Smooth muscle cell (in vitro differentiated cells): ENCODE measurements around the gene EBI3. TPM values are rescaled to one million over a fixed set of nuclear protein-coding genes. Genes with fewer than 3 reads are reported as not detected.

Source experiments
- DNase-seq: peaks from one replicate; lab custom pipeline; 2025; ENCODE audit not compliant: unreplicated experiment; lab: John Stamatoyannopoulos, UW
- H2AFZ ChIP-seq: fragments of 200-600 bp; sonication (generic); 2 replicates; pipeline ENCODE4 v1.6.0; 2016; ENCODE audit warnings: antibody characterized with exemption, low read depth, mild to moderate bottlenecking
- H3F3A ChIP-seq: fragments of 200-600 bp; sonication (generic); 2 replicates; pipeline ENCODE4 v1.6.0; 2017; ENCODE audit warnings: antibody characterized with exemption, low read depth
- H3K27ac ChIP-seq: fragments of 200-600 bp; sonication (generic); 2 replicates; pipeline ENCODE4 v1.5.1; 2016; ENCODE audit warnings: low read depth, mild to moderate bottlenecking
- H3K27me3 ChIP-seq: fragments of 200-600 bp; sonication (generic); 2 replicates; pipeline ENCODE4 v1.6.1; 2016; ENCODE audit warnings: low read depth, mild to moderate bottlenecking
- H3K36me3 ChIP-seq: fragments of 200-600 bp; sonication (generic); 2 replicates; pipeline ENCODE4 v1.5.1; 2016; ENCODE audit warnings: low read depth
- H3K4me1 ChIP-seq: fragments of 200-600 bp; sonication (generic); 2 replicates; pipeline ENCODE4 v1.5.1; 2016; ENCODE audit warnings: low read depth
- H3K4me2 ChIP-seq: fragments of 200-600 bp; sonication (generic); 2 replicates; pipeline ENCODE4 v1.6.0; 2016; ENCODE audit warnings: mild to moderate bottlenecking
- H3K4me3 ChIP-seq: fragments of 200-600 bp; sonication (generic); 2 replicates; pipeline ENCODE4 v1.5.1; 2016; ENCODE audit warnings: mild to moderate bottlenecking
- H3K79me2 ChIP-seq: fragments of 200-600 bp; sonication (generic); 2 replicates; pipeline ENCODE4 v1.6.0; 2016; ENCODE audit warnings: low read depth, mild to moderate bottlenecking
- H3K9ac ChIP-seq: fragments of 200-600 bp; sonication (generic); 2 replicates; pipeline ENCODE4 v1.6.0; 2016; ENCODE audit warnings: low read depth
- H3K9me3 ChIP-seq: fragments of 200-600 bp; sonication (generic); replicated peaks from 2 replicates; pipeline ENCODE4 v1.5.1; 2016; ENCODE audit warnings: low read depth
- H4K20me1 ChIP-seq: fragments of 200-600 bp; sonication (generic); 2 replicates; pipeline ENCODE4 v1.6.0; 2016; ENCODE audit warnings: low read depth
- CTCF ChIP-seq: fragments of 200-600 bp; sonication (generic); IDR thresholded peaks from 2 replicates; pipeline ENCODE4 v1.5.1; 2017; ENCODE audit warnings: borderline replicate concordance, mild to moderate bottlenecking, antibody characterized with exemption; ENCODE audit not compliant: insufficient read depth, poor library complexity, severe bottlenecking
- WGBS: methylation state at CpG from one replicate; pipeline ENCODE4 v1.1.7; 2016; ENCODE audit warnings: low lambda C conversion rate; 5-methylcytosine and 5-hydroxymethylcytosine counted together
- polyA plus RNA-seq: library from polyadenylated mRNA; unstranded; fragments of >200 nt; fragmentation: Nextera tagmentation; extraction: Ambion mirVana; gene quantifications from 2 replicates; pipeline ENCODE4 v1.2.1, GENCODE V29; 2016
- total RNA-seq: library from RNA; depleted of rRNA; stranded (reverse); fragments of >200 nt; gene quantifications from 2 replicates; pipeline ENCODE4 v1.2.3, GENCODE V29; 2014

EBI3 gene
- total and polyA plus RNA-seq, 2 experiments from 2014 or later: 0.40 to 3.9 TPM

- Histone ChIP-seq H3F3A (no peaks in the 10 kb centered on the region), H3K79me2 (peaks cover 13% of the 10 kb centered on the region), H3K27me3 (no peaks in the 10 kb centered on the region), H4K20me1 (peaks cover 5% of the 10 kb centered on the region), H3K4me1 (peaks cover 5% of the 10 kb centered on the region), H3K4me2 (no peak overlapping the region), H2AFZ (no peak overlapping the region), H3K4me3 (no peak overlapping the region), H3K9ac (no peak overlapping the region), H3K36me3 (no peaks in the 10 kb centered on the region), H3K9me3 (no peaks in the 10 kb centered on the region), H3K27ac (no peak overlapping the region)
- DNase-seq: no peak
- WGBS: 78% methylated on average over 20 of the region's 23 CpGs
- no peak for TF ChIP-seq CTCF
Measured at GRCh38 chr19:4183967-4184717, 45.2 kb upstream of the EBI3 start.

DNA sequence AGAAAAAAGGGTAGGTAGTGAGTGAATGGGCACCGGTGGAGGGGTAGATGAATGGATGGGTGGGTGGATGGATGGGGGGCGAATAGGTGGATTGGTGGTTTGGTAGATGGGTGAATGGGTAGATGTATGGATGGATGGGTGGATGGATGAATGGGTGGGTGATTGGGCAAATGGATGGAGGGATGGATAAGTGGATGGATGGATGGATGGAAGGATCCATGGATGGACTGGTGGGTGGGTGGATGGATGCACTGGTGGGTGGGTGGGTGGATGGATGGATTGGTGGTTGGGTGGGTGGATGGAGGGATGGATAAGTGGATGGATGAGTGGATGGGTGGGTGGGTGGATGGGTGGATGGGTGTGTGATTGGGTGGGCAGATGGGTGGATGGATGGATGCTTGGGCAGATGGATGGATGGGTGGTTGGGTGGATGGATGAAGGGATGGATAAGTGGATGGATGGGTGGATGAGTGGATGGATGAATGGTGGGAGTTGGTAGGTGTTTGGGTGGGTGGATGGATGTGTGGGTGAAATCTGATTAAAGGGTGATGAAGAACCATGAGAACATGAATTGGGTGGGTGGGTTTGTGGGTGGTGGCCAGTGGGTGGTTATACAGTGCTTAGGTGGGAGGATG lies 44.5 kb upstream of the EBI3 start:
- no peak overlapping the region for H3K27ac ChIP-seq
- H4K20me1 ChIP-seq: peaks cover under 1% of the 10 kb centered on the region
- no peak overlapping the region for H3K4me3 ChIP-seq
- H3K36me3 ChIP-seq: no peaks in the 10 kb centered on the region
- no peak for TF ChIP-seq CTCF
- WGBS: 84% methylated on average over 2 of the region's 2 CpGs
- H3K9me3 ChIP-seq: no peaks in the 10 kb centered on the region
- no peaks in the 10 kb centered on the region for H3K27me3 ChIP-seq
- no peak overlapping the region for H3K9ac ChIP-seq
- peaks cover 5% of the 10 kb centered on the region for H3K4me1 ChIP-seq
- no peak for DNase-seq
- H2AFZ ChIP-seq: no peak overlapping the region
- peaks cover 13% of the 10 kb centered on the region for H3K79me2 ChIP-seq
- H3K4me2 ChIP-seq: no peak overlapping the region
- H3F3A ChIP-seq: no peaks in the 10 kb centered on the region

DNA sequence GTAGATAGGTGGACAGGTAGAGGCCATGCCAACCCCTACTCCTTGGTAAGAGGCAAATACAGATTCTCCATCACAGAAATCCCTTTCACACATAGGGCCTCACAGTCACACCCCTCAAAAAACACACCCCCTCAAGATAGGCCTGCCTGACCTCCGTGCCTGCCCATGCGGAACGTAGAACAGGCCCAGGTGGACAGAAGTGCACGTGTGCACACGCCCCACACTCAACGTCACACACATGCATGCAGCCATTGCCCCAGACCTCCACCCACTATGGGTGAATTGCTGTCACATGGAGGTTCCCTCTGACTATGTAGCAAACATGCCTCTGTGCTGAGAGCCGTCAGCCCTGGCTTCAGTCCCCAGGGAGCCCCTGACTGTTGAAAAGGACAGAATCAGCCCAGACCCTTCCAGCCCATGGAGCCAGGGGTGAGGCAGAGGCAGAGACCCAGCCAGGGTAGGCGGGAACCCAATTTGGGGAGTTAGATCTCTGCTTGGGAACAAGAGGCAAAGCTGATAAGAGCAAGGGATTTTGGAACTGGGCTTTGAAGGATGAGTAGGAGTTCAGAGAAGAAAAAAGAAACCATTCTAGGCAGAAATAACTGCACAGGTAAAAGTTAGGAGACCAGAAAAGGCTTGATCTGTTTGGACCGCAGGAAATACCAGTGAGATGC lies 43.8 kb upstream of the EBI3 start:
- no peaks in the 10 kb centered on the region for H4K20me1 ChIP-seq
- peaks cover 13% of the 10 kb centered on the region for H3K79me2 ChIP-seq
- no peak overlapping the region for H3K4me2 ChIP-seq
- no peak for TF ChIP-seq CTCF
- H2AFZ ChIP-seq: no peak overlapping the region
- H3K27ac ChIP-seq: no peak overlapping the region
- no peak overlapping the region for H3K4me3 ChIP-seq
- no peaks in the 10 kb centered on the region for H3K27me3 ChIP-seq
- no peak for DNase-seq
- H3K9me3 ChIP-seq: no peaks in the 10 kb centered on the region
- 91% methylated on average over 9 of the region's 9 CpGs for WGBS
- no peaks in the 10 kb centered on the region for H3K36me3 ChIP-seq
- peaks cover 5% of the 10 kb centered on the region for H3K4me1 ChIP-seq
- H3F3A ChIP-seq: no peaks in the 10 kb centered on the region
- no peak overlapping the region for H3K9ac ChIP-seq
